ENCODE results near the gene UGT1A8. TPM values are rescaled to one million over a fixed set of nuclear protein-coding genes. Genes with fewer than 3 reads are reported as not detected.

UGT1A8 gene
- total and polyA plus RNA-seq, 9 of the 15 experiments (the other 6 are each of a cell fraction or from before 2014, with no cell fraction given), result 0.04 TPM; not detected in 8

DNA sequence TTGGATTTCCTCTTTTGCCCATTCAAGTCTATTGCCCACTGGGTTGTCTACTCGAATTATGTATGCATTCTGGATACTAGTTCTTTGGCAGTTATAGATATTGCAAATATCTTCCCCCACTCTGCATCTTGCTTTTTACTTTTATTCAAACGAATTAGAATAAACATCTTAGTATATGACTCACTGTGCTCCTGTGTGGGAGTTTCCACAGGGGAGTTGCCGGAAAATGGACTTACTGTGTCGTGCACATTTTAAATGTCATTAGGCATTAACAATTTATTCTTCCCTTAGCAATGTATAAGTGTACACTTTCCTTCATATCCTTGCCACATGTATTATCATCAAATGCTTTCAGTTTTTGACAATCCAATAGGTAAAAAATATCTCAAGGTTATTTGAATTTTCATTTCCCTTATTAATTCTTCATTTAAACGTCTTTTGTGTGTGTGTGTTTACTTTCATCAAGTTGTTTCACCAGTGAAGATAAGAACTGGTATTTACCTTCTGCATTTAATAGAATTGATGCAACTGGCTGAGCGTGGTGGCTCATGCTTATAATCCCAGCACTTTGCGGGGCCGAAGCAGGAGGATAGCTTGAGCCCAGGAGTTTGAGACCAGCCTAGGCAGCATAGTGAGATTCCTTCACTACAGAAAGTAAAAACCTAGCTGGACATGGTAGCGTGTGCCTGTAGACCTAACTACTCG lies 90.7 kb downstream of the UGT1A8 start:
- Histone ChIP-seq H3K9ac (ENCODE audit: insufficient read depth in 1 of 2, low read depth in 2 of 2, low read length in 2 of 2) (no peak overlapping the region), H3K4me1 (replicated peaks in 1 of 2; ENCODE audit: control insufficient read depth in 2 of 2, insufficient read depth in 2 of 2, low read length in 2 of 2) (0 out of 5 replicates have a peak, but pooled peaks cover 0 to 3% of the 10 kb centered on the region in 2 experiments), H3K9me3 (replicated peaks; ENCODE audit: control insufficient read depth, insufficient read depth, low read depth, low read length) (no peaks in the 10 kb centered on the region), H3K27ac (ENCODE audit: extremely low read depth, low read depth, low read length) (no peak overlapping the region), H2AFZ (ENCODE audit: low read depth, low read length) (no peak overlapping the region), H3K9me1 (ENCODE audit: control insufficient read depth, insufficient read depth, low read length) (no peaks in the 10 kb centered on the region), H3K79me2 (ENCODE audit: control insufficient read depth, insufficient read depth, low read length) (no peaks in the 10 kb centered on the region), H3K27me3 (ENCODE audit: control insufficient read depth in 2 of 2, insufficient read depth in 2 of 2, low read length in 2 of 2) (peaks cover 0 to 12% of the 10 kb centered on the region in 2 experiments; a peak in 3 of 5 replicates), H4K20me1 (replicated peaks; ENCODE audit: control insufficient read depth, insufficient read depth, low read length) (no peaks in the 10 kb centered on the region), H3K4me2 (ENCODE audit: insufficient read depth, low read length) (no peak overlapping the region), H3K36me3 (ENCODE audit: control insufficient read depth, insufficient read depth, low read length) (no peaks in the 10 kb centered on the region), H3K4me3 (no peak overlapping the region)
- CTCF ChIA-PET (ENCODE audit: low intra/inter-chr PET ratio), result no interaction called here
- no peak for TF ChIP-seq ELF2 (CRISPR knock-in tag; IDR thresholded peaks at IDR 0.05)
- 0 out of 2 replicates have a peak, but pooled peaks have one; percentile 5 for TF ChIP-seq JUND (IDR thresholded peaks at IDR 0.05; ENCODE audit: borderline replicate concordance, low read depth, low read length)
- no peak for TF ChIP-seq JUND (tag; IDR thresholded peaks at IDR 0.05; ENCODE audit: borderline replicate concordance, low read depth, low read length)
- TF ChIP-seq ARID1B (IDR thresholded peaks at IDR 0.05), result no peak
- TF ChIP-seq HNRNPUL1 (IDR thresholded peaks at IDR 0.05; ENCODE audit: low read length), result no peak
- POLR2A ChIA-PET, result interaction anchor here (0.6 kb wide), 2 partner anchors 29 to 135 kb away, joined by 3 read pairs; no protein-coding TSS in a partner anchor
- intact Hi-C loops (cut with micrococcal nuclease) (no loop called here), in situ Hi-C loops (cut with MboI) (no loop called here)
- FAIRE-seq (no peak), DNase-seq (ENCODE audit: extremely low read depth in 1 of 4, low spot score in 3 of 4) (no peak), ATAC-seq (no peak)
- WGBS (ENCODE audit: insufficient coverage, low coverage, missing lambda C conversion rate), result 14% methylated on average over 7 of the region's 10 CpGs
- no TSS peak for BruUV-seq (replicated peaks)
